Parathyroid adenoma (tissue), 2 donors: ENCODE results near the gene ZNF593OS.

Source experiments
- H2AFZ ChIP-seq: fragments of 300-600 bp; sonication (generic); one replicate; pipeline ENCODE4 v1.7.0; 2017; ENCODE audit warnings: antibody characterized with exemption, mild to moderate bottlenecking
- H3K27ac ChIP-seq: fragments of 300-600 bp; sonication (generic); one replicate; pipeline ENCODE4 v1.7.0; 2017
- H3K27me3 ChIP-seq: fragments of 300-600 bp; sonication (generic); one replicate; pipeline ENCODE4 v1.7.0; 2017; ENCODE audit warnings: low read length; ENCODE audit not compliant: control insufficient read depth, insufficient read depth
- H3K36me3 ChIP-seq: fragments of 300-600 bp; sonication (generic); one replicate; pipeline ENCODE4 v1.7.0; 2017; ENCODE audit warnings: low read length; ENCODE audit not compliant: control insufficient read depth, insufficient read depth
- H3K4me1 ChIP-seq: fragments of 300-600 bp; sonication (generic); one replicate; pipeline ENCODE4 v1.7.0; 2017; ENCODE audit warnings: control low read depth
- H3K4me2 ChIP-seq: fragments of 300-600 bp; sonication (generic); one replicate; pipeline ENCODE4 v1.7.0; 2017; ENCODE audit warnings: low read length
- H3K4me3 ChIP-seq: fragments of 300-600 bp; sonication (generic); one replicate; pipeline ENCODE4 v1.7.0; 2017; ENCODE audit warnings: low read depth, low read length
- H3K79me2 ChIP-seq: fragments of 300-600 bp; sonication (generic); one replicate; pipeline ENCODE4 v1.7.0; 2017; ENCODE audit warnings: control low read depth
- H3K9ac ChIP-seq: fragments of 300-600 bp; sonication (generic); one replicate; pipeline ENCODE4 v1.7.0; 2017; ENCODE audit warnings: mild to moderate bottlenecking
- H3K9me3 ChIP-seq: fragments of 300-600 bp; sonication (generic); one replicate; pipeline ENCODE4 v1.7.0; 2017; ENCODE audit warnings: low read length; ENCODE audit not compliant: control insufficient read depth
- CTCF ChIP-seq: fragments of 300-600 bp; sonication (generic); IDR thresholded peaks from one replicate; pipeline ENCODE4 v1.7.0; 2017; ENCODE audit warnings: antibody characterized with exemption, mild to moderate bottlenecking
- donor health status: primary hyperparathyroidism.

ZNF593OS gene

GRCh38 chr1:26129778-26130177 lies 41.9 kb downstream of the ZNF593OS start:
- Histone ChIP-seq H3K36me3 (no peaks in the 10 kb centered on the region), H3K9ac (no peak overlapping the region), H3K27ac (no peak overlapping the region), H2AFZ (no peak overlapping the region), H3K9me3 (no peaks in the 10 kb centered on the region), H3K4me3 (no peak overlapping the region), H3K4me2 (no peak overlapping the region), H3K4me1 (no peaks in the 10 kb centered on the region), H3K79me2 (no peaks in the 10 kb centered on the region), H3K27me3 (no peaks in the 10 kb centered on the region)
- TF ChIP-seq CTCF, result no peak

DNA sequence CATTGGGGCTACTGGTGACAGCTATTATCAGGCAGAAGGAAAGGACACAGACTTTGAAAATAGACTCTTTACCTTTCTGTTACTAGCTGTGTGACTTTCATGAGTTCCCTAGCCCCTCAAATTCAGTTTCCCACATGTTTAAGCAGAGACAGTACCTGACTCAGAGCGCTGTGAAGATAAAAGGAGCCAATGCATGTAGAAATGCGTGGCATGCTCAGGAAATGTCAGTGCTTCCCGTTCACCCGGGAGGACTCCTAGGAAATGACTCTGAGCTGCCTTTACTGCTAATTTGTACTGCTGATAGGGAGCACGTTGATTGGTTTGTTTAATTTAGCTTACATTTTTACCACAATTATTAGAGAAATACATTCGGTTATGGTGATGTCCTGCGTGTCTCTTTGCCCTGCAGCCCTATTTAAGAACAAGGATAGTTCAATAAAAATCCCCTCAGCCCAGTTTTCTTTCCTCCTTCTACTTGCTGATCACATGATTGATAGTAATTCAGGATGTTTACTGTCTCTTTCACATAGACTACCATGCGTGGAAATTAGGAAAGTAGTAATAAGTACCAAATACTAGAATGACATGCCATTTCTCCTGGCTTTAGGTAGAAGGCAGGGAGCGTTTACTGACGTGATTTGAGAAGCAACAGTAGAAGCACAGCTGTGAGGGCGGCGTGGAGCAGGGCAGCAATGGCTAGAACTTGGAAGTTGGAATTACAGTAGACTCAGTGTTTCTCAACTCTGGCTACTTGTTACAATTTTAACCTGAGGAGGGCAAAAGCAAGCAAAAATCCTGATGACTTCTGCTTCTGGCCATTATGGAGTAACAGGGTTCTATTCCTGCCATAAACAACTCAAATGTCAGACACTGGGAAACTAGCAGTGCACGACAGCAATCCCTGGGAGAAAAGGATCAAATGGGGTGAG lies 44.1 kb downstream of the ZNF593OS start:
- Histone ChIP-seq H2AFZ (no peak overlapping the region), H3K4me1 (no peaks in the 10 kb centered on the region), H3K27ac (no peak overlapping the region), H3K9ac (no peak overlapping the region), H3K4me3 (no peak overlapping the region), H3K4me2 (no peak overlapping the region), H3K27me3 (no peaks in the 10 kb centered on the region), H3K79me2 (no peaks in the 10 kb centered on the region), H3K36me3 (no peaks in the 10 kb centered on the region), H3K9me3 (no peaks in the 10 kb centered on the region)
- no peak for TF ChIP-seq CTCF

- no peaks in the 10 kb centered on the region for H3K79me2 ChIP-seq
- no peak for TF ChIP-seq CTCF
- H3K27ac ChIP-seq, result no peak overlapping the region
- H3K9me3 ChIP-seq, result no peaks in the 10 kb centered on the region
- no peak overlapping the region for H3K4me3 ChIP-seq
- no peaks in the 10 kb centered on the region for H3K36me3 ChIP-seq
- no peak overlapping the region for H3K9ac ChIP-seq
- no peak overlapping the region for H3K4me2 ChIP-seq
- H2AFZ ChIP-seq, result no peak overlapping the region
- H3K4me1 ChIP-seq, result peaks cover 3% of the 10 kb centered on the region
- no peaks in the 10 kb centered on the region for H3K27me3 ChIP-seq
Observed at GRCh38 chr1:26126321-26127084, 45.1 kb downstream of the ZNF593OS start.

DNA sequence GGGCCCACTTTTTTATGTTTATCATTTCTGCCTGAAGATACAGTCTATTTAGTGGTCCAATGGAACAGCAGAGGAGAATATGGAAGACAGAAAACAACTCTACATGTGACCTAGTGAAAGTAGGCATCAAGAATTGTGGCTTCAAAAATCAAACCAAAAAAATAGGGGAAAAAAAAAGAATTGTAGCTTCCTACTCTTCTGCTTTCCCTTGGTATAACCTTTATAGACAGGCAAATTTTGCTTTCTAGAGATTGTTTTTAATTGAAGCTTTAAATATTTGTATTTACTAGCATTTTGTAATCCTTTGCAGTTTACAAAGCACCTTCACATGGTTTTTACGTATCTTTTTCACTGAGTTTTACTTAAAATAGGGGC lies 45.7 kb downstream of the ZNF593OS start:
- Histone ChIP-seq H3K27ac (no peak overlapping the region), H3K4me2 (no peak overlapping the region), H3K4me1 (peaks cover 5% of the 10 kb centered on the region), H3K27me3 (no peaks in the 10 kb centered on the region), H3K9me3 (no peaks in the 10 kb centered on the region), H3K4me3 (no peak overlapping the region), H3K79me2 (no peaks in the 10 kb centered on the region), H2AFZ (no peak overlapping the region), H3K9ac (no peak overlapping the region), H3K36me3 (no peaks in the 10 kb centered on the region)
- no peak for TF ChIP-seq CTCF
